NB4 (cell line): Measurements from ENCODE around the gene CDH1.

Experiments used
- MYC ChIP-seq: IDR thresholded peaks from 2 replicates; pipeline ENCODE4 v1.6.1; 2011; ENCODE audit warnings: low read depth, low read length
- POLR2A ChIP-seq: IDR thresholded peaks from 2 replicates; pipeline ENCODE4 v1.6.1; 2011; ENCODE audit warnings: mild to moderate bottlenecking; ENCODE audit not compliant: insufficient read length; ENCODE audit errors: extremely low read depth
- TF ChIP-seq, protein P1 (sequence below): IDR thresholded peaks from one replicate; pipeline ENCODE4 v1.5.1; 2012; ENCODE audit warnings: low read depth, low read length
- TF ChIP-seq, protein P2 (sequence below): IDR thresholded peaks from 2 replicates; pipeline ENCODE4 v1.6.1; 2011; ENCODE audit warnings: low read depth, low read length

DNA sequence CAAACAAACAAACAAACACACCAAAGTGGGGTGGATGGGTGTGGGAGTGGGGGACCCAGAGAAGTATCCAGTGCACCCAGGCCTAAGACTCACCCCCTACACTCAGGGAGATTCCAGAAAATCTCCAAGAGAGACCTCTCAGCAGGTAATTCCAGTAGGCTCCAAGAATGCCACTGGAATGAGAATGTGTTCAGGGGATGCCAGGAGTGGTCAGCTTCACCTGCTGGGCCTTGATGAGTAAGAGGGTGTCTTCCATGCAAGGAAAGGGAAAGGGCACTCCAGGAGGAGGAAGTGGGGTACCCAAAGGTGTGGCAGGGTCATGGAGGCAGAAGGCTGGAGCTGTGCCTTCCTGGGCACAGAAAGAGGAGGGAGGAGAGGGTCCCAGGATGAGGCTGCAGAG lies 9.9 kb downstream of the CDH1 start:
- TF ChIP-seq, protein P1, sequence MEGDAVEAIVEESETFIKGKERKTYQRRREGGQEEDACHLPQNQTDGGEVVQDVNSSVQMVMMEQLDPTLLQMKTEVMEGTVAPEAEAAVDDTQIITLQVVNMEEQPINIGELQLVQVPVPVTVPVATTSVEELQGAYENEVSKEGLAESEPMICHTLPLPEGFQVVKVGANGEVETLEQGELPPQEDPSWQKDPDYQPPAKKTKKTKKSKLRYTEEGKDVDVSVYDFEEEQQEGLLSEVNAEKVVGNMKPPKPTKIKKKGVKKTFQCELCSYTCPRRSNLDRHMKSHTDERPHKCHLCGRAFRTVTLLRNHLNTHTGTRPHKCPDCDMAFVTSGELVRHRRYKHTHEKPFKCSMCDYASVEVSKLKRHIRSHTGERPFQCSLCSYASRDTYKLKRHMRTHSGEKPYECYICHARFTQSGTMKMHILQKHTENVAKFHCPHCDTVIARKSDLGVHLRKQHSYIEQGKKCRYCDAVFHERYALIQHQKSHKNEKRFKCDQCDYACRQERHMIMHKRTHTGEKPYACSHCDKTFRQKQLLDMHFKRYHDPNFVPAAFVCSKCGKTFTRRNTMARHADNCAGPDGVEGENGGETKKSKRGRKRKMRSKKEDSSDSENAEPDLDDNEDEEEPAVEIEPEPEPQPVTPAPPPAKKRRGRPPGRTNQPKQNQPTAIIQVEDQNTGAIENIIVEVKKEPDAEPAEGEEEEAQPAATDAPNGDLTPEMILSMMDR: no peak
- no peak for TF ChIP-seq POLR2A
- no peak for TF ChIP-seq MYC
- TF ChIP-seq, protein P2, sequence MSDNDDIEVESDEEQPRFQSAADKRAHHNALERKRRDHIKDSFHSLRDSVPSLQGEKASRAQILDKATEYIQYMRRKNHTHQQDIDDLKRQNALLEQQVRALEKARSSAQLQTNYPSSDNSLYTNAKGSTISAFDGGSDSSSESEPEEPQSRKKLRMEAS: no peak
